Panc1 (cell line): ENCODE results near the gene MS4A7. TPM values are rescaled to one million over a fixed set of nuclear protein-coding genes. Genes with fewer than 3 reads are reported as not detected.

Source experiments
- ATAC-seq: fragments of 200-7000 bp; cut with Tn5 transposase; 2 replicates; pipeline ENCODE4 v1.9.1; 2020; ENCODE audit warnings: mild to moderate bottlenecking, moderate library complexity
- BruUV-seq: library from RNA; stranded (reverse); fragments of 400-500 nt; replicated peaks from 2 replicates; lab custom pipeline; 2021; lab: Mats Ljungman, UMichigan
- CTCF ChIA-PET: fragments of 300-600 bp; sonication (Branson Sonifier 250); formaldehyde crosslinking; loops from one replicate; lab custom pipeline; 2022; ENCODE audit warnings: antibody characterized with exemption; lab: Charles Lee
- POLR2A ChIA-PET: fragments of 300-600 bp; sonication (Branson Sonifier 250); formaldehyde crosslinking; loops from one replicate; lab custom pipeline; 2022; ENCODE audit warnings: antibody characterized with exemption; lab: Charles Lee
- DNase-seq: peaks from one replicate; pipeline ENCODE4 v3.0.0-alpha.2; 2010; ENCODE audit warnings: low read depth, low spot score
- H3K27ac ChIP-seq: 2 replicates; pipeline ENCODE4 v1.5.1; 2011; ENCODE audit warnings: mild to moderate bottlenecking, low read length, inconsistent platforms
- H3K27me3 ChIP-seq: fragments of 200-500 bp; sonication (Bioruptor generic); 2 replicates; pipeline ENCODE4 v1.6.0; 2014; ENCODE audit warnings: low read length, inconsistent platforms; ENCODE audit not compliant: control insufficient read depth, insufficient read depth
- H3K36me3 ChIP-seq: fragments of 200-500 bp; sonication (Bioruptor generic); 2 replicates; pipeline ENCODE4 v1.5.1; 2014; ENCODE audit warnings: inconsistent platforms, mild to moderate bottlenecking, low read length, moderate library complexity; ENCODE audit not compliant: control insufficient read depth, insufficient read depth
- H3K4me1 ChIP-seq: 2 replicates; pipeline ENCODE4 v1.5.1; 2011; ENCODE audit warnings: inconsistent platforms, mild to moderate bottlenecking, low read length, moderate library complexity; ENCODE audit not compliant: control insufficient read depth, insufficient read depth
- H3K4me3 ChIP-seq, 2 experiments: 2 replicates each; pipeline ENCODE4 v1.5.1; 2011 to 2012; ENCODE audit warnings: low read depth in 2 of 2, low read length in 2 of 2, mild to moderate bottlenecking in 2 of 2, inconsistent platforms in 1 of 2, moderate library complexity in 1 of 2
- H3K9me3 ChIP-seq: fragments of 200-500 bp; sonication (Bioruptor generic); 2 replicates; pipeline ENCODE4 v1.5.1; 2014; ENCODE audit warnings: low read depth, mild to moderate bottlenecking, inconsistent platforms, low read length, moderate library complexity; ENCODE audit not compliant: control insufficient read depth, insufficient read depth
- CTCF ChIP-seq: fragments of 450-650 bp; IDR thresholded peaks from 2 replicates; pipeline ENCODE4 v1.5.1; 2017; ENCODE audit warnings: mild to moderate bottlenecking
- POLR2AphosphoS5 ChIP-seq: IDR thresholded peaks from 2 replicates; pipeline ENCODE4 v1.6.1; 2012; ENCODE audit warnings: mild to moderate bottlenecking, low read depth, low read length, moderate library complexity
- REST ChIP-seq, 2 experiments: IDR thresholded peaks; 2 replicates each; pipeline ENCODE4 v1.6.1; 2011 to 2012; ENCODE audit warnings: low read depth in 2 of 2, control low read depth in 1 of 2, low read length in 1 of 2, mild to moderate bottlenecking in 1 of 2, moderate library complexity in 1 of 2; ENCODE audit not compliant: insufficient read depth in 1 of 2
- SIN3A ChIP-seq: IDR thresholded peaks from 2 replicates; pipeline ENCODE4 v1.6.1; 2012; ENCODE audit warnings: low read depth, mild to moderate bottlenecking, low read length, moderate library complexity, borderline replicate concordance; ENCODE audit not compliant: insufficient read depth
- TCF7L2 ChIP-seq: IDR thresholded peaks from 2 replicates; pipeline ENCODE4 v1.6.1; 2011; ENCODE audit warnings: mild to moderate bottlenecking, low read depth, low read length, inconsistent platforms
- in situ Hi-C: cut with HindIII; loops from 2 replicates; pipeline ENCODE4 v1.10.0; 2016; ENCODE audit warnings: low sequenced_read_pairs, low pct_unique_long_range_greater_than_20kb
- intact Hi-C: fragments of 100-400 bp; cut with micrococcal nuclease; formaldehyde crosslinking; loops from one replicate; pipeline ENCODE4 v1.10.0; 2022; ENCODE audit not compliant: unreplicated experiment
- total RNA-seq: library from RNA; stranded (reverse); gene quantifications from one replicate; pipeline ENCODE4 v1.2.1, GENCODE V29; 2021; ENCODE audit not compliant: unreplicated experiment

Gene MS4A7
- total RNA-seq, 1 experiment from 2014 or later: 0.23 TPM

GRCh38 chr11:60370811-60371298, 7.5 kb upstream of the MS4A7 start:
- in situ Hi-C loops: no loop called here
- no peaks in the 10 kb centered on the region for H3K27me3 ChIP-seq
- CTCF ChIA-PET: interaction anchor here (1.0 kb wide), 1 partner anchor 116 kb away, joined by 4 read pairs; no protein-coding TSS in a partner anchor

GRCh38 chr11:60371386-60371785, 6.9 kb upstream of the MS4A7 start:
- Histone ChIP-seq H3K4me3 (no peak overlapping the region), H3K27me3 (no peaks in the 10 kb centered on the region), H3K27ac (peak overlapping the region; percentile 86), H3K4me1 (peaks cover 25% of the 10 kb centered on the region), H3K36me3 (no peaks in the 10 kb centered on the region), H3K9me3 (no peaks in the 10 kb centered on the region)
- DNase-seq (no peak), ATAC-seq (no peak)
- BruUV-seq: no TSS peak
- intact Hi-C loops: no loop called here
- in situ Hi-C loops: no loop called here
- ChIA-PET POLR2A (no interaction called here), CTCF (interaction anchor here (1.0 kb wide), 1 partner anchor 115 kb away, joined by 4 read pairs; no protein-coding TSS in a partner anchor)
- TF ChIP-seq SIN3A (no peak), CTCF (no peak), TCF7L2 (no peak), POLR2AphosphoS5 (no peak), REST (IDR thresholded peaks at IDR 0.05; ENCODE audit: insufficient read depth in 1 of 2, low read depth in 2 of 2, low read length in 1 of 2) (no peak)

More at GRCh38 chr11:60370811-60371298, 7.5 kb upstream of the MS4A7 start:
- intact Hi-C loops: no loop called here
- peaks cover 25% of the 10 kb centered on the region for H3K4me1 ChIP-seq
- no TSS peak for BruUV-seq
- ATAC-seq (peak; percentile 93), DNase-seq (peak; percentile 86)
- no peaks in the 10 kb centered on the region for H3K36me3 ChIP-seq
- H3K9me3 ChIP-seq: no peaks in the 10 kb centered on the region
- H3K27ac ChIP-seq: peak overlapping the region; percentile 86
- peak overlapping the region in 1 of 2 experiments; percentile 7; a peak in 2 of 4 replicates for H3K4me3 ChIP-seq
- peak; percentile 83 for TF ChIP-seq TCF7L2
- no peak for TF ChIP-seq CTCF
- TF ChIP-seq SIN3A: no peak
- TF ChIP-seq POLR2AphosphoS5: peak; percentile 77
- POLR2A ChIA-PET: no interaction called here
